NCI-H1930 (cell line): ENCODE data around the gene OGFR.

Source experiments
- DNase-seq, 2 experiments: peaks; one replicate each; lab custom pipeline; 2025; lab: John Stamatoyannopoulos, UW

Gene OGFR

DNA sequence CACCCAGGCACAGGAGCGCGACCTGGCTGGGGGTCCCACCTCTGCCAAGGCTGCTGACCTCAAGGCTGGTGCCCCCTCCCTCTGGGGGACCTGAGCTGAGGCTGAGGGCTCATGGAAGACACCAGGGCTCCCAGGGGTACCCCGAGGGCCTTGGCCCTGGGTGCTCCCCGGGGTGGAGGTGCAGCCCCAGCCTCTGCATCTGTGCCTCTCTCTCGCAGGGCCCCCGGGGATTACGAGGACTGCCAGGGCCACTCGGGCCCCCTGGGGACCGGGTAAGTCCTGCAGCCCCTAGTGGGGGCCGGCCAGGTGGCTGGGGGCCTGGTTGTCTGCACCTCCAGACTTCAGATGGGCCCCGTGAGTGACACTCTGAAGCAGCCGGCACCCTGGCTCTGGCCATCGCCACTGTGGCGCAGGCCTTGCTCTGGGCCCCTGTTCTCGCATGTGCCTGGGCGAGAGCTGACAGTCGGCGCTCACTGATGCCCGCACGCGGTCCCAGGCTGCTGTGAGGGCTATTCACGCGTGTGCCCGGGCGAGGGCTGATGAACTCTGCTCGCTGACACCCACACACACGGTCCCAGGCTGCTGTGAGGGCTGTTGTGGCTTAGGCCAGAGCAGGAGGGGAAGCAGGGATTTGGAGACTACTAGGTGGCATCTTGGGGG lies 21.5 kb downstream of the OGFR start:
- no peak for DNase-seq

DNA sequence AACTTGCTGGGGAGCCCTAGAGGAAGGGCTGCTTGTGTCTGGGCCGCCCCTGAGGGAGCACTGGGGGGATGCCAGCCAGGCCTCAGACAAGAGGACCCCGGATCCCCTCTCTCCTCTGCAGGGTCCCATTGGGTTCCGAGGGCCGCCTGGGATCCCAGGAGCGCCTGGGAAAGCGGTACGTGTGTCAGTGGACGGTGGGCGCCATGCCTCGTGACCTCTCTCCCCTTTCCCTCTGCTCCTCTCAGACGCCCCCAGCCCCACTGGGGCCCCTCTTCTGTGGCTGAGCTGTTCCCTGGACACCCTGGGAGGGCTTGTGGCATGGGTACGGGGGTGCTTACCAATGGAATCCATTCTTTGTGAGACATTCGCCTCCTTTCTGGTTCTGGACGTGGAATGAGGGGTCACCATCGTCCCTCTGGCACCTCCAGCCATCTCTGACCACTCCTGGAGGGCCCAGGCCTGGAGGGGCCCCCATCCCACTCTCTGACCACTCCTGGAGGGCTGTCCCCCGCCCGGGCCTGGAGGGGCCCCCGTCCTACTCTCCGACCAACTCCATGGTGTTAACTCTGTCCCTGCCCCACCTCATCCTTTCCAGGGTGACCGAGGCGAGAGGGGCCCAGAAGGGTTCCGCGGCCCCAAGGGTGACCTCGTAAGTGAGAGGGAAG lies 22.1 kb downstream of the OGFR start:
- no peak for DNase-seq

DNA sequence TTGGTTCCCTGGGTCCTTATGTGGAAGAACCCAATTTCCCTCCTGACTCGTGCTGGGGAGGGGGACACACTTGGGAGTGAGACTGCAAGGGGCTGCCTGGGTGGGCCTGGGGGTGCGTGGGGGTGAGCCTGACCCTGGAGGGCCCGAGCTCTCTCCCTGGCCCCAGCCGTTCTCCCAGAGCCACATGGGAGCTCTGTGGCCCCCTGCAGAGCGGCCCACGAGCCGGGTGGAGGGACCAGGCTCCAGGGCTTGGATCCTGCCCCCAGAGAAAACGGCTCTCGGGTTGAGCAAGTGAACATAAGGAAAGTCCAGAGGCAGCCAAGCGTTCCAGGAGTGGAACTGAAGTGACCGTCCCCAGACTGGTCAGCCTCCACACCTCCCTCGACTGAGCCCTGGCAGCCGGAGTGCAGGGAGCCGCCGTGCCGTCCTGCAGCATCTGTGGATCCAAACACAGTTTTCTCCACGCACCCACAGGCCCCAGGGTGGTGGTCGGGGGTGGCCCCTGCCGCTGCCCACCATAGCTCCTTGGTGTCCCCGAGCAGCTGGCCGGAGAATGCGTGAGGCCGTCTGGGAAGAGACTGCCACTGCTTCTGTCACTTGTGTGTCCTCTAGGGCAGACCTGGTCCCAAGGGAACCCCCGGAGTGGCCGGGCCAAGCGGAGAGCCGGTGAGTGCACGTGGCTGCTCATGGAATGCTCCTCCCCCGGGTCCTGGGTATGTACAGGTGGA lies 22.8 kb downstream of the OGFR start:
- DNase-seq, result no peak

DNA sequence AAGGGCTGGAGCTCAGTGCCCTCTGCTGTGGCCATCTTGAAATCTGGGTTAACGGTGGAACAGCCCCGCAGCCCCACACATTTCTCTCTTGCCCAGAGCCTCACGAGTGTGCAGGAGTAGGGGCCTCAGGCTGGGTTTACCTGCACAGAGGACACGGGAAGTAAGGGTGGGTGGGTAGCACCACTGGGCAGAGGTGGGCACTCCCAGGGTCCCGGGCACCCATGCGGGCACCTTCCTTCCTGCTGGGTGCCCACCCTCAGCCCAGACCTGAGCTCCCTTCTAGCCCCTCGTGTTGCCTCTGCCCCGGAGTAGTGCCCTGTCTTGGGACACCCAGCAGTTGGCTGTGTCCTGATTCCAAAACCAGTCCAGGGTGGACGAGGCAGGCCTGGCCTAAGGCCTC lies 23.4 kb downstream of the OGFR start:
- no peak for DNase-seq

DNA sequence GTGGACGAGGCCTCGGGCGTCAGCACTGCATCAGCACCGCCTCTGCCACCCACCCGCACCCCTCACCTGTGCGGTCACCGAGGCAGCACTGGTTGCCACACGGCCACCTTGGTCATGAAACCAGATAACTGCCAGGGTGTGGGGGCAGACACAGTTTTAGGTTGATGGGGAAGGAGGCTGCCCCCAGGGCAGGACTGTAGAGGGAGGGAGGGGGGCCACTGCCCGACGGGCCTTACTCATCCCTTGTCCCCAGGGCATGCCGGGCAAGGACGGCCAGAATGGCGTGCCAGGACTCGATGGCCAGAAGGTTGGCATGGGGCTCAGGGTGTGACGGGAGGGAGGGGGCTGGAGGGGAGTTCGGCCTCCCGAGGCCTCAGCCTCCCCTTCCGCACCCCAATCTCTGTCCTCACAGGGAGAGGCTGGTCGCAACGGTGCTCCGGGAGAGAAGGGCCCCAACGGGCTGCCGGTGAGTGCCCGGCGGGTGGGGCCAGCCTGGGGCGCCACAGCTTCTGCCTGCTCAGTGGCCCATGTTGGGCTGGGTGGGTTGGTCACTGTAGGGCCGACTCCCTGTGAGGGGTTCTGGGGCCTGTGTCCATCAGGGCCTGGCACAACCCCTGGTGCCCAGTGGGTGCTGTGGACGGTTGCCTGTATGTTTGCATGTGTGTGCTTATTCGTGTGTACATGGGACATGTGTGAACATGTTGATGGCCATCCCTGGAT lies 24.0 kb downstream of the OGFR start:
- no peak for DNase-seq

DNA sequence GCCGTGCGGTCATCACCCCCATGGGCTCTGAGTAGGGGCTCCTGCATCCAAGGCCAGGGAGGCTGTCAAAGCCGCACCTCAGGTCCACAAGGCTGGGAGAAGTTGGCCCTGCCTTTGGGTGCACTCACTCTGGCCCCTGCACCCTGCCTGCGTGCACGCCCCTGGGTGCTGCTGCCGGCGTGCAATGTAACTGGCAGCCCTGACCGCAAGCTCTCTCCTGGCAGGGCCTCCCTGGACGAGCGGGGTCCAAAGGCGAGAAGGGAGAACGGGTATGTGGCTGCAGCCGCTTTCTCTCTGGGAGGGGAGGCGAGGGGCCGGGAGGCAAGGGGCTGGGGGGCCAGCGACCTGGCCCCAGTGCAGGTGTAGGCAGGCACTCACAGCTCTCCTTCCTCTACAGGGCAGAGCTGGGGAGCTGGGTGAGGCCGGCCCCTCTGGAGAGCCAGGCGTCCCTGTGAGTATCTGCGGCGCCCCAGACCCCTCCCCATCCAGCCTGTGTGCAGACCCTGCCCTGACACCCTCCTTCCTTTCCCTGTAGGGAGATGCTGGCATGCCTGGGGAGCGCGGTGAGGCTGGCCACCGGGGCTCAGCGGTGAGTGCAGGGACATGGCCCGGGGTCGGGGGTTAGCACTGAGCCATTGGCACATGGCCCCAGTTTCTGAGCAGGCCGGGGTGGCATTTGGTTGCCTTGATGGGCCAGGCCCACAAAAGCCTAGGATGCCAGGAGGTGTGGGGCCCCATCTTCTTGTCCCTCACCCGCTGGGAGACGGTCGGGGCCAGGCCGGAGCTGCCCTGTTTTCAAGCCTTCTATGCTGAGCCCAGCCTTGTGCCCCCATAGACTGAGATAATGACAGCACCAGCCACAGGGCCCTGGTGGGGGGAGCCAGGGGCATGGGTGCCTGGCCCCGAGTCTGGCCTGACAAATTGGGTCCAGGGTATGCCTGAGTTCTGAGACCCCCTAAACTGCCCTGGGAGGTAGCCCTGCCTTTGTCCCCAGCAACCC lies 24.9 kb downstream of the OGFR start:
- no peak for DNase-seq

DNA sequence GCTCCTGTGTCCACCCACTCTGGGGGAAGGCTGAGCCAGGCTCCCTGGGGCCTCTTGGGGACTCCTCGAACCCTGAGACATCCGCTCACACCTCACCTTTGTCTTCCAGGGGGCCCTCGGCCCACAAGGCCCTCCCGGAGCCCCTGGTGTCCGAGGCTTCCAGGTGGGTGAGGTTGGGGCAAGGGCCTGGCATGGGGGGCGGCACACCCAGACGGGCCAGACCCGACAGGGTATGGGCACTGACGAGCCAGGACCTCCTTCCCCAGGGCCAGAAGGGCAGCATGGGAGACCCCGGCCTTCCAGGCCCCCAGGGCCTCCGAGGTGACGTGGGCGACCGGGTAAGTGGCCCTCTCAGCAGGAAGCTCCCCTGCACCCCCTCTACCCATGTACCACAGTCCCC lies 25.6 kb downstream of the OGFR start:
- no peak for DNase-seq

DNA sequence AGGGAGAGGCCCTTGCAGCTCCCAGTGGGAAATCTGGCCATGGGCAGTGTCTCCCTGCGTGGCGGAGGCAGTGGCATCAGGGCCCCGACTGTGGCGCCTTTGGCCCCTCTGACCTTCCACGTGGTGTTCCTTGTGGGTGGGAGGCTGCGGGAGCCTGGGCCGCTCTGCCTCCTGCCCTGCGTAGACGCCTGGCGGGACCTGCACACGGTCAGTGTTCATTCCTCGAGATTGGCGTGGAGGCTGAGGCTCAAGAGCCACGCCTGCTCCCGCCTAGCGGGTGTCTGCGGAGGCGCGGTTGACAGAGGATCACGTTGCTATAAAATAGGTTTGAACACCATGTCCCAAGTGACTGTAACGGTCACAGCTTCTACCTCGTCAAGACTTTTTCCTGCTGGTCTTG lies 26.2 kb downstream of the OGFR start:
- DNase-seq, result no peak

DNA sequence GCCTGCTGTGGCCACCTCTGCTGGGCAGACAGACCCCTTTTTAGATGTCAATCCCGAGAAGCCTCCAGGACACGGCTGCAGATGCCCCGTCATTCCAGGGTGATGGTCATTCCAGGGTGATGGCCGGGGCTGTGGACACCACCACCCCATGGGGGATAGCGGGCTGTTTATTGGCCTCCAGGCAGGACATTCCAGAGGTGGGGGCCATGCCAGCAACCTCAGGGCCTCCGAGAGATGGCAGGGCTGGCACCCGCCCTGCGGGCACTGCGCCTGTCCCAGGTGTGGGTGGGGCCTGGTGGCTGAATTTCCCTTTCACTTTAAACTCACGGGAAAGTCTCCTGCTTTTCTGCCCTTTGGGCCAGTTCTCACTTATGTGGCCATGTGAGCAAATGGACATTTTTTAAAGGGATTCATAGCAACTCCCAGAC lies 26.7 kb downstream of the OGFR start:
- DNase-seq, result no peak

DNA sequence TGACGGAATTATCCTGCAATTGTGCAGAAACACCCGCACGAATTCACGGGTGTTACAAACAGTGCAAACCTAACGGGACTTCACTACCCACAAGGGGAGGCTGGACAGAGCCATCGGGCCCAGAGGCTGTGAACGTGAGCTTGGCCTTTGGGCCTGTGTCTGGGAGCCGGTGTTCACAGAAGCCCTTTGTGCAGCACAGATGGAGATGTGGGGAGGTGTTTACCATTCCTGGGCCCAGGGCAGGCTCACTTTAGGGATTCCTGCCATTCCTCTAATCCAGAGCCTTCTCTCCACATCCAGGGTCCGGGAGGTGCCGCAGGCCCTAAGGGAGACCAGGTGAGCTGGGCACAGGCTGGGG lies 27.2 kb downstream of the OGFR start:
- DNase-seq, result no peak

DNA sequence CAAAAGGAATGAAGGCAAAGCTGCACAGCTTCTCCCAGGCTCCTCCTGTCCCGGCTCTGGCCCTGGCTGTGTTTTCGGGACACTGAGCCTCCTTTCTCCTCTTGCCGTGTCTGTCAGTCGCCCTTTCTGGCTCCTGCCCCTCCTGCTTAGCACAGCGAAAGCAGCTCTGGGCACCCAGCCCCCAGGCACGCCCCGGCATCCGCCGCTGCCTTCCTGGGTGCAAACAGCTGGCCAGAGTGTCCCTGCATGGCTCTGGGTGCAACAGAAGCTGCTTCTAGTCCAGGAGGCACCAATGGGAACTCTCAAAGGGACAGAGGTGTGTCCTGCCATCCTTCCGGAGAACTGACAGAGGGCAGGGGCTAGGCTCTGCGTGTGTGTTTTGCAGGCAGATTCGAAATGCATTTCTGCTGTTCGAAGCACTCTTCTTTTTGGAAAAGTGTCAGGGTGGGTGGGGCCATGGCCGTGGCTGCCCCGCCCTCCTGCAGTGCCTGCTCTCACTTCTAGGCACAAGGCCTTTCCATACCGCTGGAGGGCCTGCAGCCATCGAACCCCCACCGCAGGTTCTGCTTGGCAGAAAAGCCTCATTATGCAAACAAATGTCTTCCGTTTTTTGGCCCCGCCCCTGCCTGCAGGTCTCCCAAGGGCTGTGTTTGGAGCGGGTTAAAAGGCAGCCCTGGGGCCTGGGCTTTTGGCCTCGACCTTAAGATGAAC lies 27.7 kb downstream of the OGFR start:
- DNase-seq, result no peak

DNA sequence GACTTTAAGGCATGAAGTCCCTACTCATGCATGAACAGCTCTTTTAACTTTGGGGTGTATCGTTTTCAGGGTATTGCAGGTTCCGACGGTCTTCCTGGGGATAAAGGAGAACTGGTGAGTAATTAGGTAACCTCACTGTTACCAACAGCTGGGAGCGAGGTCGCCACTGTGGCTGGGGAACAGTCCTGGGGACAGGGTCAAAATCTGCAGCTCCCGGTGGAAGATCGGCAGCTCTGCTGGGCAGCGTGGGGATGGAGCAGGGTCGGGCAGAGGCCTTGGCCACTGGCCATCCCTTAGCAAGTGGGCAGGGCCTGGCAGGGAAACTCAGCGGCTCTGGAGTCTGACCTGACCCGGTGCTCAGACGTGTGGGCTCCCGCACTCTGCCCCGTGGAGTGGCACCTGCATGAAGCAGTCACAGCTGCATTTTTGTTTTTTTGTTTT lies 28.3 kb downstream of the OGFR start:
- DNase-seq, result no peak

DNA sequence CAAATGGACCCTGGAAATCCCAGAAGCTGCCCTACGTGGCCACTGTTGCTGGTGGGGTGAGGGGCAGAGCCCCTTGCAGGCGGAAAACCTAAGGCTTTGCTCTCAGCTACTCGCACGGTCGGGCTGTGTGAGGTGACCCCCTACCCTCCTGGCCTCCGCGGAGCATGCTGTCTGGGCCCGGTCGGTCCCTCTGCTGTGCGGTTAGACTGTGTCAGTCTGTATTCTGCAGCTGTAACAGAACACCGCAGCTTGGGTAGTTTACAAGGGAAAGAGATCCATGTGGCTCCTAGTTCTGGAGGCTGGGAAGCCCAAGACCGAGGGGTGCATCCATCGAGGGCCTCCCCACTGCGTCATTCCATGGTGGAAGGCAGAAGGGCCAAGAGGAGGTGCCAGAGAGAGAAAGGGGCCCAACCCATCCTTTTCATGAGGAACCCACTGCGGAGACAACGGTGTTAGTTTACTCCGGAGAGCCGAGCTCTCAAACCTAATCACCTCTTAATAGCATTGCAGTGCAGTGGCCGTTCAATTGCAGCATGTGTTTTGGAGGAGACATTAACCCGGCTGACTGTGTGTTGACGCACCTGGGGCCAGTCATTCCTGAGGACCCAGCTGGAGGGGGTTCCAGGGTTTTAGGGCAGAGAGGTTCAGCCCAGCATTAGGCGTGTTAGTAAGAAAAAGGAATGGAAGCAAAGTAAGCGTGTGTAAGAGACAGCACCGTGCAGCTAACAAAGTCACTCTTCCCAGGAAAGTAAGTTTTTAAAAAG lies 30.5 kb downstream of the OGFR start:
- no peak for DNase-seq

DNA sequence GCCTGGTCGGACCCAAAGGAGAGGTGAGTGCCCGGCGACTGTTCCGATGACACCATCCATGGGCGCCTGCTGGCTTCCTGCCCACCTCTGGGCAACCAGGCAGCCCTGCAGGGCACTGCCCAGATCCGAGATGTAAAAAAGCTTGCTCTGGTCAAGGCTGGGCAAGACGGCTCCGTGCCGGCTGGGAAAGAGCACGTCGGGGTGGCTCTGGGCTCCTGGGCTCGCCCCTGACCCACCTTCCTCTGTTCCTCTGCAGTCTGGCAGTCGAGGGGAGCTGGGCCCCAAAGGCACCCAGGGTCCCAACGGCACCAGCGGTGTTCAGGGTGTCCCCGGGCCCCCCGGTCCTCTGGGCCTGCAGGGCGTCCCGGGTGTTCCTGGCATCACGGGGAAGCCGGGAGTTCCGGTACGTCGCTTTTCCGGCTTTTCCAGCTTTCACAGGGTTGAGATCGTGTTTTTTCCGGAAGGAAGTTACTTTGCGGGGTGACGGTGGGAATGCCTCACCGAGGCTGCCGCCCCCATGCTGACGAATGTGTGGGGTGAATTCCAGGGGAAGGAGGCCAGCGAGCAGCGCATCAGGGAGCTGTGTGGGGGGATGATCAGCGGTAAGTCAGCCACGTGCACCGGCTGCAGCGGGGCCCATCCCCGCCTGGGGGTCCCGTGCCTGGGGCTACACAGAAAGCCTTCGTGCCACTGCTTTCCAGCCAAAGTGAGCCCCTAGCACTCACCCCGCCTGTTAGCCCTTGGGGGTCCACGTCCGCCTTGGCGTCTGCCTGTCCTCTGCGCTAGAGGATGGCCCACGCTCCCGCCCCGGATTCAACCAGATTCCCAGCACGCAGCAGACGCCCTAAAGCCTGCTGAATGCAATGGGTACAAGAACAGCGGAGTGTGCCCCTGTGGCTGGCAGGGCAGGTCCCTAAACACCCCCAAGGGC lies 31.6 kb downstream of the OGFR start:
- no peak for DNase-seq

DNA sequence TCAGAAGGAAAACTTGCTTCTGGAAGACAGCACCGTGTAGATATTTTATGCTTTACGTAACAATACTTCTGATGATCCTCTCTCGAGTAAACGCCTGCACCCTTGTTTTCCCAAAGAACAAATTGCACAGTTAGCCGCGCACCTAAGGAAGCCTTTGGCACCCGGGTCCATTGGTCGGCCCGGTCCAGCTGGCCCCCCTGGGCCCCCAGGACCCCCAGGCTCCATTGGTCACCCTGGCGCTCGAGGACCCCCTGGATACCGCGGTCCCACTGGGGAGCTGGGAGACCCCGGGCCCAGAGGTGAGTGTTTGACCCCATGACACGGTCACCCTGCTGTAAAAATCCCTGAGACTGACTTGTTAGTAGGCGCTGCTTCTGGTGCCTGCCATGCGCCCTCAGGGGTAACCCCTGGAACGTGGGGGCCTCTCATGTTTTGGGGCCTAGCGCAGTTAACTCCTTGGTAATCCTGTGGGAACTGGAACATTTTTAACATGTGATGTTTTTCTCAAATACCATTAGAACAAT lies 32.4 kb downstream of the OGFR start:
- no peak for DNase-seq

DNA sequence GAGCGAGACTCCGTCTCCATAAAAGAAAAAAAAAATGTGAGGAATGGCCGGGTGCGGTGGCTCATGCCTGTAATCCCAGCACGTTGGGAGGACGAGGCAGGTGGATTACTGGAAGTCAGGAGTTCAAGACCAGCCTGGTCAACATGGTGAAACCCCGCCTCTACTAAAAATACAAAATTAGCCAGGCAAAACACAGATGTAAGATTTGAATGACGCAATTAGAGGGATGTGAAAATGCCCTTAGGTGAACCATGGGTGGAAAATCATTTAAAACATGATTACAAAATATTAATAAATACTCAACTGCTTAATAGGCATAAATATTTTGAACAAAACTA lies 33.1 kb downstream of the OGFR start:
- no peak for DNase-seq

DNA sequence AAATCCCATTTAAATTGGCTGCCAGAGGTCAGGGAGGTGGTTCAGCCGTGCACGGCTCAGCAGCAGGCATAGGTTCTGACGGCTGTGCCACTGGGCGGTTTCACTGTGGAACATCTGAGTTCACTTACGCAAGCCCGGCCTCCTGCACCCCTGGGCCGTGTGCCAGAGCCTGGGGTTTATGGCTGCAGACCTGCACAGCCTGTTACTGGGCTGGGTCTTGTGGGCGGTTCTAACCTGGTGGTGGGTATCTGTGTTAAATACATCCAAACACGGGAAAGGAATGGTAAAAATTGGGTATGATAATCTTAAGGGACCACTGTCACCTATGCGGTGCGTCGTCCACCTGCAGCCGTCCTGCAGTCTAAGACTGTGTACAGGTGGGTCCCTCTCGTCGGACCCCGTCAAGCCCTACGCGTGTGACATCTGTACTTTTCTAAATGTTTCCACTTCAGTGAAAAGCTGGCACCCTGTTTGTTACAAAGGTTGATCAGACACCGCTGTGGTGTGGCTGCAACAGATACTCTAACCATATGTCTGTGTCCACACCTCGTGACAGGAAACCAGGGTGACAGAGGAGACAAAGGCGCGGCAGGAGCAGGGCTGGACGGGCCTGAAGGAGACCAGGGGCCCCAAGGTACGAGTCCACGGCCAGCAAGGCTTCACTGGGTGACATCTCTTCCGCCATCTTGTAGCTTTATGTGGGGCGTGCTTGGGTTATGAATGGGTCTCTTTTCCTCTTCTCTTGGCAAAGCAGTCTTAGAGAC lies 33.7 kb downstream of the OGFR start:
- DNase-seq, result no peak

DNA sequence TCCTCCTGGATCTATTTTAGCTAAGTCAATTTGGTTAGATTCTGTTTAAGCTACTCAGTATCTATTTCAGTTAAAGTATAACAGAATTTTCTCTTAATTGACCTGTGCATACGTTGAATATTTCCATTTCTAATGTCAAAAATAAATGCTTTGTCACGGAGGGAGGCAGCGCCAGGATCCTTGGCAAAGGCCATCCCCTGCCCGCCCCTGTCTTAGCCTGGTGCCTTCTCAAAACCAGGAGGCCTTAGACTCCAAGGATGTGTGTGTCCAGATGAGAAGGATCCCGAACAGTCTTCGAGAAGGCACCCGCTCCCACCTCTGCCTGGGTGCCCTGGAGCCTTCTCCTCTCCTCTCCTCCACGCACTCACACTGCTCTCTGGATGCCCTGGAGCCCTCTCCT lies 34.6 kb downstream of the OGFR start:
- DNase-seq, result no peak
